HG03103 (cell line): ENCODE data around the gene MTREX.
A peak's percentile ranks its signal among the peaks of the same experiment; 100 is the strongest.
"Not testable (repeated sequence)": the region's sequence is repeated elsewhere in the genome, so short reads cannot be mapped to it uniquely, and the experiment has no call there.

ENCODE experiments used
- ATAC-seq: cut with Tn5 transposase; IDR thresholded peaks from one replicate; pipeline ENCODE4 v1.9.1; 2021; ENCODE audit warnings: low read depth; ENCODE audit not compliant: unreplicated experiment

Gene MTREX

DNA sequence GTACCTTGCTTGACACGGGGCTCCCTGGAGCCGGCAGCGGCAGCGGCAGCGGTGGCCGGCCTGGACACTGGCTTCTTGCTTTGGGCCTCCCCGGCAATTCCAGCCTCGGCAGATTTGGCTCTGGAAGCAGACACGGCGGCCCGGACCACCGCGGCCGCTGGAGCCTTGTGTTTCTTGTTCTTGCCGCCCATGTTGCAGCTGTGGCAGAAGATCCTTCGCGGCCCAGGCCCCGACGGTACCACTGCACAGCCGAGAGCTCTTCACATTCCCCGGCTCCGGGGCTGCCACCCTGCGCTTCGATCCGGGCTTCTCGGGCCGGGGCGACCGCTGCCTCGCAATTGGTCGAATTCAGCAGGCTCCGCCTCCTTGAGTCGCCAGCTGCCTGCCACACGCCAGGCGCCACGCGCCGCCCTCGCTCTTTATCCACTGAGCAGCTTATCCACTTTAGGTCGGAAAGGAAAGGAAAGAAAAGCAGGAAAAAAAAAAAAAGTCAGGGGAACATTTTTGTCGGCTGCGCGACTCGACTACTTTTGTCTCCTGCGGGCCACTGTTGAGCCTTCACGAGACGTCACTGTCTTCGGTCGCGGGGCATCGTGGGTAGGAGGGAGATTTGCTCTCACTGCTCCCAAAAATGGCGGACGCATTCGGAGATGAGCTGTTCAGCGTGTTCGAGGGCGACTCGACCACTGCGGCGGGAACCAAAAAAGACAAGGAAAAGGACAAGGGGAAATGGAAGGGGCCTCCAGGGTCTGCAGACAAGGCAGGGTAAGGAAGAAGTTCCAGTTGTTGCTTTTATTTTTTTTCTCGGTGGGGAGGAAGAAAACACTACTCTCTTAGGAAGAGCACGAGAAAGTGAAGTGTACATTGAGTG is at the start of gene MTREX, which contains the start of gene DHX29:
Gene MTREX (plus strand): TSS at position 607 of the 871 bp plus-strand sequence. CDS start 25 bp downstream, at position 632.
Gene DHX29 (minus strand): TSS at position 312 of the 871 bp plus-strand sequence. CDS start 121 bp downstream, at position 191.
- peak; percentile 80 for ATAC-seq

DNA sequence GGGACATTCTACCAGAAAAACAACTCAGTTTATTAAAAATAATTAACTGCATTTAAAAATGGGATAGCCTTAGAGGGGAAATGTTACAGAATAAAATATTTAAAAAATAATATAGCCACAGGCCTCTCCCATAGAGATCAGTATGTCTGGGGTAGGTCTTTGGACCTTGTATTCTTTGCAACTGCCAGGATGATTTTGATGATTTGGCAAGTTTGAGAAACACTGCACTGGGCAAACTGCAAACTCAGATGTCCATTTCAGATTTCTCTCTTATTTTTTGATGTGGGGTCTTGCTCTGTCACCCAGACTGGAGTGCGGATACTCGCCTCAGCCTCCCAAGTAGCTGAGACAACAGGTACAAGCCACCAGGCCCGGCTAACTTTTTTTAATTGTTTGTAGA is 49.5 kb upstream of the MTREX start:
- ATAC-seq = no peak

DNA sequence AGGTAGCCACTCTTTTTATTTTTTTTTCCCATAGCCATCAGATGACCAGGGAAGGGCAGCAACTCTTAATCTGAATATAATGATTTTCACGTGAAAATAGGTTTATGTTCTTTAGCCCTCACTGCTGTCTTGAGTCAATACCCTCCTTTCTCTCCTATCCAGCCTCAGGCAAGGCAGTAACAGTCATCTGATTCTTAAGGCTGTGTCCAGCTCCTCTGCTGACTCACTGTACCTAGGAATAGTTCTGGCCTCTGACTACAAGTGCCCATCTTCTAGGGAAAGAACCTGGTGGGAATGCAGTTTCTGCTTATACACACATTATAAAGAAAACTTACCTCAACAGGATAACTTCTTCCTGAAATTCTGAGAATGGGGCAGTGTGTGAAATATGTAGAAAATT is 31.0 kb upstream of the MTREX start:
- no peak for ATAC-seq

DNA sequence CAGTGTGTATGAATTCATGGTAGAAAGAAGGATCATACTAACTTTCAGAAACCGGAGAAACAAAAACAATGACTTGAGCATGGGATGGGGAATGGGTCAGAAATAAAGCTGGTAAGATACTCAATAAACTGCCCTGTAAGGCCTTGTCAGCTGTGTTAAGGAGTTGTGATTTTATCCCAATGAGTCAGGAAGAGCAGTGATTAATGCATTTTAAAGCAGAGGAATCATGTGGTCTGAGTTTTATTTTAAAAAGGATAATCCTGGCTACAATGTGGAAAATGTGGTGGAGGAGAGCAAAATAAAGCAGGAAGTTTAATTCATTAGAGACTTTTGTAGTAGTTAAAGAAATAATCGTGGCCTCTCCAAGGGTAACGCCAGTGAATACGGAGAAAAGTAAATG is 29.0 kb upstream of the MTREX start:
- no peak for ATAC-seq

DNA sequence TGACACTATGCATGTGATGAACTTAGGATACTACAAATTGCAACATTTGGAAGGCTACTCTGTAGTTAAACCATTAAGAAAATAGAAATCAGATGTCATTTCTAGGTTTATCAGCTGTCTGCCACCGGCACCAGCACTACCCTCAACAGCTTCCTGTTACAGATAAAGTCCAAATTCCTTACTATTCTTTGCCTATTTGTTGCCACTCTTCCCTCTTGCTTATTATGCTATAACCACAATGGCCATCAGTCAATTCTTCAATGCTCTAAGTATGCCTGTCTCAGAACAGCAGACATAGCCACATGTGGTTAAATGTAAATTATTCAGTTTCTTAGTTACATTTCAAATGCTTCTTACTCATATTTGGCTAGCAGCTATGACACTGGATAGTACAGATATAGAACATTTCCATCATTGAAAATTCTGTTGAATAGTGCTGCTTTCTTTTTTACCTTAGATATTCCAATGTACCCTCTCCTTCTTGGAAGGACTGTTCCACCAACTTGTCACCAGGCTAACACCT is 21.3 kb upstream of the MTREX start:
- no peak for ATAC-seq

DNA sequence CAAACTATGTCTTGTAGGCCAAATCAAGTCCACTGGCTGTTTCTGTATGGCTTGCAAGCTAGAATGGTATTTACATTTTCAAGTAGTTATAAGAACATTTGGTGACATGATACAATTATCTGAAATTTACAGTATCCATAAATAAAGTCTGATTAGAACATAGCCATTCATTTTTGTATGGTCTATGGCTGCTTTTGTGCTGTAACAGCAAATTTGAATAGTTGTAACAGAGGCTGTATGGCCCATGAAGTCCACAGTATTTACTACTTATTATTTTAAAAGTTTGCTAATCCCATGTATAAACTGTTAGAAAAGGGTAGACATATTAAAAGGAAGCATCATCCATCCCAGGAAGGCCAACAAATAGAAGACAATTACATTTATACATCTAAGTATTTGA is 18.0 kb upstream of the MTREX start:
- no peak for ATAC-seq

DNA sequence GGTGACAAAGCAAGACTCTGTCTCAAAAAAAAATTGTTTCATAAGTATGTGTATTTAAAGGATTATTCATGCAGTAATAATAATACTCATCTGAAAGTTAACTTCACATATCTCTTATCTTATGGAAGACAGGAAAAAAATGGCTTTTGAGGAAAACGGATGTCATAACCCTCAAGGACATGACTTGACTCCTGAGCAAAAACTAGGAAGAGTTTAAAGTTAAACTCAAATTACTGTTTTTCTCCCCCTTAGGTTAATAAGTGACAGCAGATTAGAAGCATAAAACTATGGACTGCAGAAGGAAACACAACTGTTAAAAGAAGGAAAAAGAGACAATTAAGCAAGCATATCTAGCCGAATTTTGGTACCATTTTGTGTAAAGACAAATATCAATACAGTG is 16.8 kb upstream of the MTREX start:
- no peak for ATAC-seq

DNA sequence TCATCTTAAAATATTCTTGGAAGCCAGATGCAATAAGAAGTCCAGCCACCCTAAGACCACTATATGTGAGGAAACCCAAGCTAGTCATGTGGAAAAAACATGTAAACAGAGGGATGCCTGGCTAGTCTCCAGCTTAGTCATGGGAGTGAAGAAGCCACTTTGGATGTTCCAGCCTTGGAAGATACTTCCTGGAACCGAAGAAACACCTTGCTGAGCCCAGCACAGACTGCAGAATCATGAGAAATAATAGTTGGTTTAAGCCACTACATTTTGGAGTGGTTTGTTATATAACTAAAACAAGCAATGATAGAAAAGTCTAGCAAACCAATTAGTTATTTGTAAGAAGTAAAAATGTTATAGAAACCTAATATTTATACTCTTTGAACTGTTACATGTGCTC is 12.9 kb upstream of the MTREX start:
- ATAC-seq = no peak

DNA sequence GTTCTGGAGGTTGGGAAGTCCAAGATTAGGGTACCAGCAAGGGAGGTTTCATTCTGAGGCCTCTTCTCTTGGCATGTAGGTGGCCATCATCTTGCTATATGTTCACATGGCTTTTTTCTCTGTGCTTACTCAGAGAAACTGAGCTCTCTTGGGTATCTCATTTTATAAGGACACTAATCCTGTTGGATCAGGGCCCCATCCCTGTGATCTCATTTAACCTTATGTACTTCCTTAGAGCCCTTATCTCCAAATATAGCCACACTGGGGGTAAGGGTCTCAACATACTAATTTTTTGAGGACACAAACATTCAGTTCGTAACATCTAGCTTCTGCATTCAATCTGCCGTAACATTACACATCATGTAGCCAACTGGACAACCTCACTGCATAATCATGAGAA is 6.9 kb upstream of the MTREX start:
- ATAC-seq = no peak

DNA sequence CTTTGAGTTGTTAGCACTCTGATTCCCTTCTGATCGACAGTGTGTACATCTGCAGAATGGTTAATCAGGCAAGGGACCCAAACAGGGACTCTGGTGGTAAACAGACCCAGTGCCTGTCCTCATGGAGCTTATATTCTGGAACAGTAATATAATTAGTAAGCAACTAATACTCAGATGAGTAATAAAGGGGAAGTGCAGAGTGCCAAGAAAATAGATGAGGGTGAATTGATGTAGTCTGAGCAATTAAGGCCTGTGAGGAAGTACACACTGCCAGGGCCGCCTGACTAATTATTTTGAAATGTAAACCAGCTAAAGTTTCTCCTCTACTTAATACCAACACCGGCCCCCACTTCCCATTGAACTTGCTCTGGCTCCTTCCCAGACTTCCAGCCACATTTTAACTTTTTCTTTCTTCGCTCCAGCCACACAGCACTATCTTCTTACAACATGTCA is 4.5 kb upstream of the MTREX start:
- ATAC-seq = no peak

DNA sequence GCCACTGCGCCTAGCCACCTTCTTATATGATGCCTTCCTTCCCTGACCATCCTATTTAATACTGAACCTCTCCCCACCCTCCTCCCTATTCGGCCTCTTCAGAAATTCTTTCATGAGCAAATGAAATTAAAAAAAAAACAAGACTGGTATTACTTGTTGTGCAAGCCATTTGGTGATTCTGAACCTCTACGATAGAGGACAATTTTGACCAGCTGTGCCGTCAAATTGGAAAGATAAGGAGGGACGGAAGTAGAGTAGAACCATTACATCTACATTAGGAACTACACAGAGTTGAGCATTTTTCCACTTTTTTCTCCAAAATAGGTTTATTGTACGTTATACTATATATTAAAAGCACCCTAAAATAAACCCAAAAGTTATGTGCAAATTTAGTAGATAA is 3.2 kb upstream of the MTREX start:
- no peak for ATAC-seq

DNA sequence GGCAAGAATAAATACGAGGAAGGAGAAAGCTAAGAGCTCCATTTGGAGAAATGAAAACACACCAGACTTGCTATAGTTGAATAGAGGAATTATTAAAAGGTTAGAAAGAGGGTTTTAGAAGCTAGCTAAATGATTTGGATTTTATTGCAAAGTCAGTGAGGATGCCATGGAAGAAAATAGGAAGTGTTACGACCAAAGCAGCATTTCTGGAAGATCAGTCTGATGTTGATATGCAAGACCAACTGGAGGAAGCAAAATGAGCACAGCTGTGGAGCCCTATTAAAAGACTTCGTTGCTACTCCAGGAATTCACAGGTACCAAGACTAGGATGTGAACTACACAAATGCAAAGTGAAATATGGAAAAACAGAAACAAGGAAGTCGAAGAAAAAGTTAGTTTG is 2.4 kb upstream of the MTREX start:
- ATAC-seq = no peak

DNA sequence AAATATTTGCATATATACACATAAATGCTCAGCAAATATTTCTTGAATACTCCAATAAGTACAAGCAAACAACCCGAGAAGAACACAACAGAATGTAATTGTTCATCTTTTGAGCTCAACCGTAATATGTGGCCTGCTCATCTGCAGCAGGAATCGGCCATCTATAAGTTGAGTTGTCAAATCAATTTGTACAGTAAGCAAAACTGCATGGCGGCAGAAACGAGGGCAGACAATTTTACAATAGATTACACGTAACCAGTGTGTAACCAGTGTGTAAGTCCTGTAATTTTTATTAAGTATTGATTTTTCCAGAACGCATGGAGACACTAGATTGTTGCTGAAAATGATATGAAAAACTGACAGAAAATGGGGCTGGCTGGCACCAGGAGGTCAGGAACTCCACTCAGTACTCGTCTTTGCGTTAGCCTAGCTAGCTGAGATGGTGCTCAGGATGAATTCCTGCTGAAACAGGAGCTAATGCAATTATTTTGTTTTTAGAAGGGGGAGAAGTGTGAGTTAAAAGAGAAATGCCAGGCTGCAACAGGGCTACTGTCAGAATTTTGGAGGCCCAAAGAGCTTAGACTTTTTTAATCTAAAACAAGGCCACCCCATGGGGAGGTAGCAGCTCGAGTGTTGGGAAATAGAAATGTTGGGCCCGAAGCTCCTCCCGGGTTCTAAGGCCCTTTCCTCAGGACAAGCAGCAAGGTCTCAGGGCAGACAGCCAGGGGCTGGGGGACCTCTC is 977 bp upstream of the MTREX start:
- ATAC-seq = no peak

DNA sequence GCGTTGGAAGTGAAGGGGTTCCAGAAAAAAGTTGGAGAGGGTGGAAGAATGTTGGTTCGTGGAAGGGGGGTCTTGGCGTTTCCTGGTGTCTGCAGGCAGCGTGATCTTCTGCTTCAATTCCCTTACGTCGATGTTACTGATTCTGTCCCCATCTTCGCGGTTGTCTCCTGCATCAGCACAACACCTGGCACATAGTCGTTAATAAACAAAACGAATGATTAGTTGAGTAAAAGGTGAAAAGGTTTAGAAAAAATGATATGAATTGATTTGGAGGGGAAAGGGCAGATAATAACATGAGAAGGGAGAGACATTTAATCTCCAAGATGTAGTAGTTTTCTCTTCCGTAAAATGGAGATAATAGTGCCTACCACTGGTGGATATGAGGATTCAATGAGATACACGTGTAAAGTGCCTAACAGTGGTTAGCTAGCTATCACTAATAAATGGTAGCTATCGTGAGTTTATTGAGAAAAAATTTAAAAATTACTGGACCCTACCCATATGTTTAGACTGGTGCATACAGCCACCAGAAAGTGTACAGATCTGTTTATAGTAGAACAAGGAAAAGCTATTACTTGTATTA is 556 bp downstream of the MTREX start:
- no peak for ATAC-seq

DNA sequence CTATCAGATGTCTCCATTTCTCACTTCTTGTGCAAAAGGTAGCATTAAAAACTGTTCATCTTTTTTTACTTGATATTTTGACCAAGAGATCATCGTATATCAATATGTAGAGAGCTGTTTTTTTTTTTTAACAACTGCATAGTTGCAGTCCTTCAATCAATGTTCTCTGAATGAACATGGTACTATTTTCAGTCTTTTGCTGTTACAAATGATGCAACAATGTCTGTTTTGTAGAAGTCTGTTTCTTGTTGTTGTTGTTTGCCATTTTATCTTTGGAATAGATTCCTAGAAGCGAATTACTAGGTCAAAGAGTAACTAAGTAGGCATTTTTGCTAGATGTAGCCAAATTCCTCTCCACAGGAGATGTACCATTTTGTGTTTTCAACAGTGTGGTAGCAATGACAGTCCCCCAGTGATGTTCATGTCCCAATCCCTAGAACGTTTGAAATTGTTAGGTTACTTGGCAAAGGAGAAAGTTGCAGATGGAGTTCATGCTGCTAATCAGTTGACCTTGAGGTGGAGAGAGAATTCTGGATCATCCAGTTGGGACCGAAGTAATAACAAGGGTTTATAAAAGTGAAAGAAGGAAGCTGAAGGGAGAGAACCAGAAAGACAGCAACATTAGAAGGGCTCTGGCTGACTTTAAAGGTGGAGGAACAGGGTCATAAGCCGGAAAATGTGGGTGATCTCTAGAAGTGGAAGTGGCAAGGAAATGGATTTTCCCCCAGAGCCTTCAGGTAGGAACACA is 6.3 kb downstream of the MTREX start:
- no peak for ATAC-seq

DNA sequence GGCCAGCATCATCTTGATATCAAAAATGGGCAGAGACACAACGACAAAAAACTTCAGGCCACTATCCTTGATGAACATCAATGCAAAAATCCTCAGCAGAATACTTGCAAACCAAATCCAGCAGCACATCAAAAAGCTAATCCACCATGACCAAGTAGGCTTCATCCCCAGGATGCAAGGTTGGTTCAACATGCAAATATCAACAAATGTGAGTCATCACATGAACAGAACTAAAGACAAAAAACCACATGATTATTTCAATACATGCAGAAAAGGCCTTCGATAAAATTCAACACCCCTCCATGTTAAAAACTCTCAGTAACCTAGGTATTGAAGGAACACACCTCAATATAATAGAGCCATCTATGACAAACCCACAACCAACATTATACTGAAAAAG is 8.5 kb downstream of the MTREX start:
- ATAC-seq = no peak

DNA sequence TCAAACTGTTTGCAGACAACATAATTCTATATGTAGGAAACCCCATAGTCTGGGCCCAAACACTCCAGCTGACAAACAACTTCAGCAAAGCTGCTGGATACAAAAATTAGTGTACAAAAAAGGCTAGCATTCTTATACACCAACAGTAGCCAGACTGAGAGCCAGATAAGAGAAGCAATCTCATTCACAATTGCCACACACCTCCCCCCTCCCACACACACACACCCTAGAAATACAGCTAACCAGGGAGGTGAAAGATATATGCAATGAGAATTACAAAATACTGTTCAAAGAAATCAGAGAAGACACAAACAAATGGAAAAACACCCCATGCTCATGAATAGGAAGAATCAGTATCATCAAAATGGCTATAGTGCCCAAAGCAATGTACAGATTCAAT is 9.0 kb downstream of the MTREX start:
- ATAC-seq = no peak

DNA sequence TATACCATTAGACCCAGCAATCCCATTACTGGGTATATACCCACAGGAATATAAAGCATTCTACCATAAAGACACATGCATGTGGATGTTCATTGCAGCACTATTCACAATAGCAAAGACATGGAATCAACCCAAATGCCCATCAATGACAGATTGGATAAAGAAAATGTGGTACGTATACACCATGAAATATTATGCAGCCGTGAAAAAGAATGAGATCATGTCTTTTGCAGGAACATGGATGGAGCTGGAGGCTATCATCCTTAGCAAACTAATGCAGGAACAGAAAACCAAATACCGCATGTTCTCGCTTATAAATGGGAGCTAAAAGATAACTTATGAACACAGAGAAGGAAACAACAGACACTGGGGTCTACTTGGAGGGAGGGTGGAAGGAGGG is 10.4 kb downstream of the MTREX start:
- not testable (repeated sequence) for ATAC-seq

DNA sequence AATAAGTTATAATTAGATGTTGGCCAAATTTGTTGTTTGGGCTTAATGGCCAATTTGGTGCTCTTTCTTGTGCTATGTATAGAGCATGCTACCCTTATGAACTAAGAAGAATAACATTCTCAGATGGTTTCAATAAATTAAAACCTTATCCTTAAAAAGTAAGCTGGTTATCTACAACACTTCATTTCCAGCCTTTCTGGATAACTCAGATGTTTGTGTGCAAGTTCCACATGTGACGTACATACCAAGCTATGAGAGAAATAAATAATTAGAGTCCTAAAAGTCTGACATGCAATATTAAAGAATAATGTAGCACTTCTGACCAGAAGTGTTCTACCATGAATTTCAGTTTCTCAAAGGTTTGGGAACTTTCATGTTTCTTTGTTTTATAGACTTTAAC is 11.7 kb downstream of the MTREX start:
- no peak for ATAC-seq

DNA sequence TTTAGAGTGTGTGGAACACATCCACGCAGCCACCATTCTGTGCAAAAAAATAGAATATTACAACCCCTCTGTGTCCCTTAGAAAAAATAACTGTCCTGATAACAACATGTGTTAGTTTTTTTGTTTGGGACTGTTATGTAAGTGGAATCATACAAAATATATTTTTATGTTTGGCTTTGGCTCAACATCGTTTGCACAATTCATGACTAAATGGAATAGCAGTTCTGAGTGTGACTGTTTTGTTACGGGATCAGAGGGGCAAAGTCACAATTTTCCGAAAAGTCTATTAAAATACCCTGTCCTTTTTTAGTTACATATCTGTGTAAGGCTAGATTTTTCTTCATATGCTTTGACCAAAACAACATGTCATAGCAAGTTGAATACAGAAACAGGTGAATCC is 12.8 kb downstream of the MTREX start:
- no peak for ATAC-seq
